GM21529 (cell line): Measurements from ENCODE around the gene ATP8B4.
A peak's percentile ranks its signal among the peaks of the same experiment; 100 is the strongest.
"Not testable (repeated sequence)": the region's sequence is repeated elsewhere in the genome, so short reads cannot be mapped to it uniquely, and the experiment has no call there.

ENCODE experiments used
- ATAC-seq: cut with Tn5 transposase; IDR thresholded peaks from one replicate; pipeline ENCODE4 v1.9.1; 2021; ENCODE audit not compliant: unreplicated experiment

Gene ATP8B4

DNA sequence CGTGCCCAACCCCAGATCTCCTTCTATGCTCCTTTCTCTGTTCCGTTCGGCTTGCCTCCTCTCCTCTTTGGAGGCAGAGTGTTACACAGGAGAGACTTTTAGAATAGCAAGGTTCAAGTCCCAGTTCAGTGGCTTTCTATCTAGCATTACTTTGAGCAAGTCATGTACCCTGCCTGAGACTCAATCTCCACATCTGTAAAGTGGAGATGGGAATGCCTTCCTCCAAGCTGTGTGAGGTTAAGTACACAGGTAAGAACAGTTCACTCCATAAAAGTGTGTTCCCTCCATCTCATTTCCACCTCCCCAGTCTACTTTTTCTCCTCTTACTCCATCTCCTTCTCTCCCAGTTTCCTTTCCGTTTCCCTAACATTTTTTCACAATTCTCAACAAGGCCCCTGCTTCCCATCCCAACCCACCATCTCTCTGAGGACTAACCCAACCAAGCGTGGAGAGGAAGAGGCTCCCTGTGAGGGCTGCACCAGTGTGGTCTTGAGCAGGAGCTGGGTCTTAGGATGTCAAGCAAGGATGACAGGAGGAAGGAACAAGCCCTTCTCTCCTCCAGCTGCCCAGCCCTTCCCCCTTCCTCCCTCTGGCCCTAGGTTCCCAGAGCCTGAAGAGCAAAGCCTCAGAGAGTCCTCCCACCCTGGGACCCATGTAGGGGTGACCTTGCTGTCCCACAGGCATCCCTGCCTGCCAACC is 6.4 kb downstream of the ATP8B4 start:
- ATAC-seq, result no peak

GRCh38 chr15:50110285-50110684 is 8.7 kb downstream of the ATP8B4 start:
- ATAC-seq, result no peak

DNA sequence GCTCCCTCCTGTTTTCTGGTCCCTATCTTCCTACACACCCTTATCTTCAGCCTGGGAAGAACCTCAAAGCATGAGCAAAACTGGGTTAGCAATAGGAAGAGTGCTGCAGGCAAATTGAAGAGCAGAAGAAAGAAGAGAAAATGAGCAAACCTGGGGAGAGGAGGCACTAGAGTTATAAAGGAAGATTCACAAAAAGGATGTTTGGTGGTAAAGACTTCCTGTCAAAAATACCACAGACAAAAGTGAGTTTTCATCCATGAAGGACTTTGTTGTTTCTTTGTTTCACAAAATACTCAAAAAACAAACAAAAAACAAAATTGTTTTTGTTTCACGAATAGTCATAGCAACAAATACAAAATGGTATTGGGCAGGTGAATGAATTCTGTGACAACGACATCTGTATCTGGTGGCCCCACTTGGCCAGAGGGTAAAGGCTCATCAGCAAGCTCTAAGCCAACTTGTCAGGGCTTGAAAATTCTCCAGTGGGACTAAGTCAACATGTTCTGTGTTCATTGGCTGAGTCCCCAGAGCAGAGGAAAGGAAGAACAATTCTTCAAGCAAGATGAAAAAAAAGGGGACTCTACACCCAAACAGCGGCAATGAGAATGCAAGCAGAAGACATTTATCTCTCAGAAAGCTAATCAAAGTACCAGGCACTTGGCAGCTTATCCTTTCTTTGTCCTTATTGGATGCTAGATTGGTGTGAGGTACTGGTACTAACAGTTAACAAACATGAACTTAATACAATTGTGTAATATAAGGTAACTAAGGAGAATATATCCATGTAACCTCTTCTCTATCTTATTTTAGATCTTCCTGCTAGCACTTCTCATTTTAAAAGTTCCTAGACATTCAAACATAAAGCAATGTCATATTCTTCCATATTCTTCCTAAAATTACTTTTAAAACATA is 9.7 kb downstream of the ATP8B4 start:
- ATAC-seq, result no peak

DNA sequence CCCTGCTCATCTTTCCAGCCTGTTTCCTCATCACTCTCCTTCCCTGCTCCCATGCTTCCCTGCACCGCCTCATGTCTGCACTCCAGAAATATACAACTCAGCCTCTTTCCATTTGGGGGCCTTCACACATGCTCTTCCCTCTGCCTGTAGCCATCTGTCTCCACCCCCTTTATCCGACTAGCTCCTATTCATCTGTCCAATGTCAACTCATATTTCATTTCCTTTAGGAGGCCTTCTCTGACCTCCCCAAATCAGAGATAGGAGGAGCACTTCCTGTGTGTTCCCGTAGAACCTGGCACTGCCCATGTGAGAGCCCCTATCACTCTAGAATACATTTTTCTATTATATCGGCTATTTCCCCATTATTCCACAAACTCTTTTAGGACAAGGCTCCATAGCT is 10.6 kb downstream of the ATP8B4 start:
- no peak for ATAC-seq

DNA sequence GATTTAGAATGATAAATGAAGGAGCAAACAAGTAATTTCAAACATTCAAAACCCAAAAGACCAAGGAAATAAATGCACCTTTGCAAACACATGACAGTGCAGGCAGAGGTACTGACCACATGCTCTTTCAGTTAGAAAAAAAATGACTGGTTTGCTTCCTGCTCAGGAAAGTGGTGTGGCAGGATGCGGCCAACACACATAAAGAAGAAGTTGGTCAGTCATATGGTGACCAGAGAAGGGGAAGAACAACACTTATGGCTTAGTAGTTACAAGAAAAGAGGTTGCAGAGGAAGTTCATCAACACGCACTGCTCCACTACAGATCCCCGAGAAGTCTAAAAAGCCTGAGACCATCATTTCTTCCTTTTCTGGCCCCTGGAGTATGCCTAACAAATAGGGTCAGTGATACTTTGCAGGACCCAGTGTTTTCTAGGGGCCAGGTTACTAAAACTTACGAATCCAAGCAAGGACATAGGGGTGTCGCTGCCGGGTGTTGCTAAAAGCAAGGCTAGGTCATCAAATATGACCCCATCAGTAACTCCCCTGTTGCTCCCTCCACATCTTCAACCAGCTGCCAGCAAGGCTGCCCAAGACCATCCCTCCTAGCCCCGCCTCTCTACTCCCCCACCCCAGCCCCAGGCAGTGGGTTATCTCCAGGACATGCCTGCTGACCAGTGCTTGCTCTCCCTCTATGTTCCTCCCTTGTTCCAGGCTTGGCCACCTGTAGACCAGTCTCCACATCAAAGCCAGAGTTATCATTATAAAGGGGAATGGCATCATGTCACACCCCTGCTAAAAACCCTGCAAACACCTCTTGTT is 11.2 kb downstream of the ATP8B4 start:
- ATAC-seq, result peak; percentile 97

- ATAC-seq, result no peak
Measured at GRCh38 chr15:50107157-50107556, 11.9 kb downstream of the ATP8B4 start.

- ATAC-seq, result no peak
Measured at GRCh38 chr15:50106457-50106856, 12.6 kb downstream of the ATP8B4 start.

DNA sequence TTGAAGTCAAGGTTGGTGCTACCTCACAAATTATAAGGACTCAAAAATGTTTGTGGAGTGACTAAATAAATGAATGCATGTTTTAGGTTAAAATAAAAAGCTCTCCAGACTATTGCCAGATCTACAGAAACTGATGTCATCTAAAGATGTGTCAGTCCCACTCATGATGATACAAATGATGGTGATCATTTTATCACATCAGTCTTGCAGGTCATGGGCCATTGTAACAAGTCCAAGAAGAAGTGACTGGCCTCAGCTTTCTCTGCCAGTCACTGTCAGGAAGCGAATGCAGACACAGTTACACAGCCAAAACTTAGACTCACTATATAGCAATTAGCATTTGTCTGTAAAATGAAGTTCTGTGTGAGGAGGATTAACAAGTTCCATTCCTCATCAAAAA is 18.5 kb downstream of the ATP8B4 start:
- ATAC-seq, result no peak

- no peak for ATAC-seq
Measured at GRCh38 chr15:50098545-50098944, 20.5 kb downstream of the ATP8B4 start.

DNA sequence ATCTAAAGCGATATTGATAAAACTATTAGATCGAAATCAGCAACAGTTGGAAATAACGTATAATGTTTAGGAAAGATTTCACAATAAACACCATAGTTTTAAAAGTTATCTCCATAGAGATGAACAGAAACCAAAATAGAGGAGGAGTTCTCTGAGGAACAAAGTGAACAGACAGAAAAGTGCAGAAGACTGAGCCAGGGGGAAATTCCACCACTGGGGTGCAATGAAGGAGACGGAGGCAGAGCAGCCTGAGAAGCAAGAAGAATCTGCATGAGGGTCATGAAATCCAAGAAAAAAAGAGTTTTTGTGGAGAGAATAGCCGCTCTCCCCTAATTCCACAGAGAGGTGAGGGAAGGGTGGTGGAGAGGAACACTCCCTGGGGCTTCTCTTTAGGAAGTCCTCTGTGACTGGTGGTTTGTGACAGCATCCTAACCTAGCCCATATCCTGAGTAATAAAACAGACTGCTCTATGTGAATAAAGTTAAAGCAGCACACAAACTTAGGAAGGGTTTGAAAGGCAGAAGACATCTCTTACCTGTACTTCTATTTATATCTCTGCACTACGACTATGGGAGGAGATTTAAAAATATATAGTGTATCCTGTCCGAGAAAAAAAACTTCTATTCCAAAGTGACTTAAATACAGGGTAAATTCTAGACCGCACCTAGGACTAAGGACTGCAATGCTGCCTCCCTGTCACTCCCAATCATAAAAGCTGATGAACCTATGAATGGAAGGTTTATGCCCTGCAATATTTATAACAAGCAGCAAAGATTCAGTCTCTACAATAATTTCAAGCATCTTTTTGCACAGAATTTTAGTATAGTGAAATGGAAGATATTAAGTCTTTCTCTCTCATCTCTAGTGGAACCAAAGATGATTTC is 22.9 kb downstream of the ATP8B4 start:
- ATAC-seq, result no peak

DNA sequence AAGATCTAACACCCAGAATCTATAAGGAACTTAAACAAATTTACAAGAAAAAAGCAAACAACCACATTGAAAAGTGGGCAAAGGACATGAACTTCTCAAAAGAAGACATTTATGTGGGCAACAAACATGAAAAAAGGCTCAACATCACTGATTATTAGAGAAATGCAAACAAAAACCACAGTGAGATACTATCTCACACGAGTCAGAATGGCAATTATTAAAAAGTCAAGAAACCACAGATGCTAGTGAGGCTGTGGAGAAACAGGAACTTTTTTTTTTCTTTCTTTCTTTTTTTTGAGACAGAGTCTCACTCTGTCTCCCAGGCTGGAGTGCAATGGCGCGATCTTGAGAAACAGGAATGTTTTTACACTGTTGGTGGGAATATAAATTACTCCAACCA is 29.6 kb downstream of the ATP8B4 start:
- not testable (repeated sequence) for ATAC-seq

- no peak for ATAC-seq
Measured at GRCh38 chr15:50084932-50085331, 34.1 kb downstream of the ATP8B4 start.

DNA sequence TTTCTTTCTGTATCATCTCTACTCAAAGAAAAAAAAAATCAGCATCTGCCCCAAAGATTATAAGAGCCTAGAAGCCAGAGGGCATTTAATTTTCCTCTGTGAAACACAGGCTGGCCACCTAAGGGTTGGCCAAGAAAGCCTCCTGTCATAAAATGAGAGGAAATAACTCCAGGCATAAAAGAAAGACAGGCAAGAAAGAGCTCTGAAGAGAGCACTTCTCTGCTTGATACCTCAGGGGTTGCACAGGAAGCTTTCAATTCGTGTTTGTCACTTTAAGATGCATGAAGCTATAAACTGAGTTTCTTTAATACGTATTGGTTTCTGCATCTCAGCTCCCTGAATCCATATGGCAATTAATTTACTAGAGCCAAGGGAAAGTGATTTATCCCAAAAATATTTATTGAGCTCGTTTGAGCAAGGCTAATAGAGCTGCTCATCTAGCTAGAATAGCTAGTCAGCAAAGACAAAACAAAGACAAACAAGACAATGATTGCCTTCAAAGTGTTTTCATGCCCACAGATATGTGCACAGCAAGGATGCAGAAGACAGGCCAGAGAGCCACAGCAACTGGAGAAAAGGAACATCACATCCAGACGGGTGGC is 35.5 kb downstream of the ATP8B4 start:
- no peak for ATAC-seq

DNA sequence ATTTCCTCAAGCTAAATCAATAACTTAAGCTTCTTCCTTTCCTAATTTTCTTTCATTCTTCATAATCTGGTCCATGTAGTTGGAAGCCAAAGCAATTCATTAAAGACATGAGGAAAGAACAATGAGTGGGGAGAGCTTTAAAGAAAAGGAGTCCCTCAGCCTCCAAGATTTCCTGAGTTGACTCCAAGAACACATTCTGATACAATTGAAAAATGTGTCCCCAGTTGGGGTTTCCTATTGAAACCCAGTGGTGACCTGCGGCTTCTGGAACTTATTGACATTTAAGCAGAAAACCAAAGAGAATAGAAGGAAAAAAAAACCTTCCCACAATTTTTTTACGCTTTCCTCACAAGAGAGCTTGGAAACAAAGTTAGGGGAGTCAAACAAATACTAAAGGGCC is 37.0 kb downstream of the ATP8B4 start:
- no peak for ATAC-seq

DNA sequence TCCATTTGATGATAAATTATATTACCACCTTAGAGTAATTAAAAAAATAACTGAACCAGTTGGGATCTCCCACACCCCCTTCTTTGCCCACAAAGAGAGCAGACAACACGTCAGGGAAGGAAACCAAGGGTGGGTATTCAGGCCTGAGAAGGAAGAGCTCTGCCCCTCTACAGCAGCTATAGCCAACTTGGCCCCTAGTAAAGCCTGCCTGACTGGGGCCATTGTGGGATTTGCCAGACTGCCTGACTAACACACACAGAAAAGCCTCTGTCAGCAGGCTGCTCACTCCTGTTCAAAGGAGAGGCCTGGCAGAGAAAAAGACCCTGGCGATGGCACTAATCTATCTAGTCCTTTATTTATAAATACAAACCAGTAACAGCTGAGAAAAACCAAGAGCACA is 41.4 kb downstream of the ATP8B4 start:
- no peak for ATAC-seq

DNA sequence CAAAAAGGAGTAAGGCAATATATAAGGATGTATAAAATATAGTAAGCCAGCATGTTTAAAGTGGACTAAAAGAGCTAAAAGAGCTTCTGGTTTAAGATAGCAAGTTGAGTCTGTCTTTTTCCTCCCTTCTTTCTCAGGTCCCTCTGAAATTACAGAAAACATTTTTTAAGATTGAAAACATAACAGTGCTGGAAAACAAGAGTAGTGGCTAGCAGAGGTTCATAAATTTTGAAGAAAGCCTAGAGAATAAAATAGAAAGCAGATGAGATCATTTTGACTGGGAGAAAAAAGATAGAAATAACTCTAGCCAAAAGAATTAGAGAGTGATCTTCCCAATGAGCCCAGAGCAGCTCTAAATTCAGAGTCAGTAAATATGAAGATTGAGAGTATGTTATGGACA is 41.9 kb downstream of the ATP8B4 start:
- no peak for ATAC-seq

GRCh38 chr15:50075319-50075718 is 43.7 kb downstream of the ATP8B4 start:
- no peak for ATAC-seq

GRCh38 chr15:50071551-50072258 is 47.3 kb downstream of the ATP8B4 start:
- ATAC-seq, result no peak

DNA sequence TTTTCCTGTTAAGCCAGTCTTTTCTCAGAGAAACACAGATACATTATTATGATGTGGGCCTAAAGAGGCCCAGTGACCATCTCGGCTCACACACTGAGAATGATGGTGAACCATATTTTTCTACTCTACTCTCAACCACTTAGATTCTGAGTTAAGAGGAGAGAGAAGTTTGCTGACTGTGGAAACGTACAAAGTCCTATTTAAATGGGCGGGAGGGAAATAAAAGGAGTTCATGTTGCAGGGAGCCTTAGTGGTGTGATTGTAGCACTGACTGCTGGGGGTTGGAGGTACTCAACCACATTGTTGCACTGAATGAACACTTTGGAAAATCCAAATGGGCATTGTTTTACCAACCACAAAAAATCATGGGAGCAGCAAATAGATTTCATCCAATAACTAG is 51.0 kb downstream of the ATP8B4 start:
- ATAC-seq, result no peak

GRCh38 chr15:50067254-50067653 is 51.8 kb downstream of the ATP8B4 start:
- ATAC-seq, result no peak
